Panc1 (cell line): ENCODE data around the gene KCNQ1OT1.

Experiments
- CTCF ChIP-seq: fragments of 450-650 bp; IDR thresholded peaks from 2 replicates; pipeline ENCODE4 v1.5.1; 2017; ENCODE audit warnings: mild to moderate bottlenecking
- POLR2AphosphoS5 ChIP-seq: IDR thresholded peaks from 2 replicates; pipeline ENCODE4 v1.6.1; 2012; ENCODE audit warnings: mild to moderate bottlenecking, low read depth, low read length, moderate library complexity
- SIN3A ChIP-seq: IDR thresholded peaks from 2 replicates; pipeline ENCODE4 v1.6.1; 2012; ENCODE audit warnings: low read depth, mild to moderate bottlenecking, low read length, moderate library complexity, borderline replicate concordance; ENCODE audit not compliant: insufficient read depth
- TCF7L2 ChIP-seq: IDR thresholded peaks from 2 replicates; pipeline ENCODE4 v1.6.1; 2011; ENCODE audit warnings: mild to moderate bottlenecking, low read depth, low read length, inconsistent platforms

DNA sequence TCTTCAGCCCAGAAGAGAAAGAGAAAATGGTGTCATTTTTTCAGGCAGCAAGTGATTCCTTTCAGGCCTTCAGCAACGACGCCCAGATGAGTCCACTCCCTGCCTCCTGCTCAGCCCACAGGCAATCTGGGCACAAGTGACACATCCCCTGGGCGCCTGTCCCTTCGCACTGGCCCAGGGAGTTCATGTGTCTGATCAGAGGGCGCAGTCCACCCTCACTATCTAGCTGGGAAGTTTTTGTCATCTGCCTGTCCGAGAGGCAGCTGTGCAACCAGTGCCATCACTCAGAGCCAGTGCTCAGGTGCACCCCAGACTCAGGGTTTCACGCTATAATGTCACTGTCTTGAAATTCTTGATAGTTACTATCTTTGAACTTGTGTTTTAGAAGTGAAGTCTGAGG, 1.4 kb upstream of the KCNQ1OT1 start:
- TF ChIP-seq CTCF (no peak), POLR2AphosphoS5 (no peak), SIN3A (no peak), TCF7L2 (no peak)
